BLaER1 treated with 17β-estradiol and CSF1 and Interleukin-3, amounts not matched to agents 10 nM and 100 nM (cell line): Measurements from ENCODE around the gene DOP1A.

Experiments
- H3K27ac ChIP-seq, 11 experiments: shearing (Covaris generic); formaldehyde crosslinking; 2 replicates each; pipeline ENCODE4 v1.8.1; 2022
- H3K27me3 ChIP-seq, 11 experiments: shearing (Covaris generic); formaldehyde crosslinking; 2 replicates each; pipeline ENCODE4 v1.8.1; 2022
- H3K36me3 ChIP-seq, 11 experiments: shearing (Covaris generic); formaldehyde crosslinking; 2 replicates each; pipeline ENCODE4 v1.8.1; 2022
- H3K4me1 ChIP-seq, 10 experiments: shearing (Covaris generic); formaldehyde crosslinking; 2 replicates each; pipeline ENCODE4 v1.8.1; 2022
- H3K4me2 ChIP-seq, 11 experiments: shearing (Covaris generic); formaldehyde crosslinking; 2 replicates each; pipeline ENCODE4 v1.8.1; 2022
- H3K4me3 ChIP-seq, 10 experiments: shearing (Covaris generic); formaldehyde crosslinking; 2 replicates each; pipeline ENCODE4 v1.8.1; 2022
- H3K9ac ChIP-seq, 11 experiments: shearing (Covaris generic); formaldehyde crosslinking; 2 replicates each; pipeline ENCODE4 v1.8.1; 2022
- H3K9me3 ChIP-seq, 11 experiments: shearing (Covaris generic); formaldehyde crosslinking; replicated peaks in 1 of 11; 2 replicates each; pipeline ENCODE4 v1.8.1; 2022
- H4K20me1 ChIP-seq, 11 experiments: shearing (Covaris generic); formaldehyde crosslinking; 2 replicates each; pipeline ENCODE4 v1.8.1; 2022
- Cebpa-rat ChIP-seq, 11 experiments: shearing (Covaris generic); IDR thresholded peaks; 2 replicates each; pipeline ENCODE4 v1.8.1; 2022

The DOP1A gene

GRCh38 chr6:83097675-83098074 lies 30.2 kb downstream of the DOP1A start:
- no peak overlapping the region for H3K9ac ChIP-seq
- no peak overlapping the region for H3K27ac ChIP-seq
- no peaks in the 10 kb centered on the region for H3K9me3 ChIP-seq

GRCh38 chr6:83098589-83098988 lies 31.1 kb downstream of the DOP1A start:
- Histone ChIP-seq H3K36me3 (peaks cover 0 to 12% (median 0%) of the 10 kb centered on the region in 11 experiments; a peak in 3 of 22 replicates), H3K4me1 (no peaks in the 10 kb centered on the region), H3K4me3 (no peak overlapping the region), H3K9ac (no peak overlapping the region), H4K20me1 (no peaks in the 10 kb centered on the region), H3K9me3 (no peaks in the 10 kb centered on the region), H3K4me2 (no peak overlapping the region), H3K27me3 (no peaks in the 10 kb centered on the region), H3K27ac (no peak overlapping the region)
- TF ChIP-seq Cebpa-rat (IDR thresholded peaks at IDR 0.05): no peak

More at GRCh38 chr6:83097675-83098074, 30.2 kb downstream of the DOP1A start:
- no peaks in the 10 kb centered on the region for H3K27me3 ChIP-seq
- no peak overlapping the region for H3K4me2 ChIP-seq
- H3K36me3 ChIP-seq: peaks cover 0 to 7% (median 0%) of the 10 kb centered on the region in 11 experiments; a peak in 3 of 22 replicates
- no peaks in the 10 kb centered on the region for H4K20me1 ChIP-seq
- no peak for TF ChIP-seq Cebpa-rat (IDR thresholded peaks at IDR 0.05)
- no peaks in the 10 kb centered on the region for H3K4me1 ChIP-seq
- no peak overlapping the region for H3K4me3 ChIP-seq

- no peak overlapping the region for H3K4me2 ChIP-seq
- H4K20me1 ChIP-seq: no peaks in the 10 kb centered on the region
- H3K27ac ChIP-seq: no peak overlapping the region
- H3K4me3 ChIP-seq: no peak overlapping the region
- no peaks in the 10 kb centered on the region for H3K27me3 ChIP-seq
- no peak for TF ChIP-seq Cebpa-rat (IDR thresholded peaks at IDR 0.05)
- H3K36me3 ChIP-seq: peaks cover 0 to 10% (median 0%) of the 10 kb centered on the region in 11 experiments; a peak in 4 of 22 replicates
- H3K9me3 ChIP-seq: no peaks in the 10 kb centered on the region
- H3K4me1 ChIP-seq: peaks cover 0 to 12% (median 4%) of the 10 kb centered on the region in 10 experiments; a peak in 11 of 20 replicates
- H3K9ac ChIP-seq: no peak overlapping the region
Observed at GRCh38 chr6:83108378-83108777, 40.9 kb downstream of the DOP1A start.

GRCh38 chr6:83113258-83113657 lies 45.8 kb downstream of the DOP1A start:
- Histone ChIP-seq H4K20me1 (no peaks in the 10 kb centered on the region), H3K27me3 (no peaks in the 10 kb centered on the region), H3K4me1 (peaks cover 0 to 12% (median 4%) of the 10 kb centered on the region in 10 experiments; a peak in 11 of 20 replicates), H3K9ac (no peak overlapping the region), H3K4me3 (no peak overlapping the region), H3K9me3 (no peaks in the 10 kb centered on the region), H3K36me3 (peaks cover 0 to 10% (median 0%) of the 10 kb centered on the region in 11 experiments; a peak in 4 of 22 replicates), H3K27ac (no peak overlapping the region), H3K4me2 (no peak overlapping the region)
- no peak for TF ChIP-seq Cebpa-rat (IDR thresholded peaks at IDR 0.05)

- Histone ChIP-seq H3K27ac (no peak overlapping the region), H4K20me1 (no peaks in the 10 kb centered on the region), H3K36me3 (peaks cover 0 to 10% (median 0%) of the 10 kb centered on the region in 11 experiments; a peak in 4 of 22 replicates), H3K4me3 (no peak overlapping the region), H3K4me2 (no peak overlapping the region), H3K27me3 (no peaks in the 10 kb centered on the region), H3K4me1 (peaks cover 0 to 12% (median 4%) of the 10 kb centered on the region in 10 experiments; a peak in 11 of 20 replicates), H3K9me3 (no peaks in the 10 kb centered on the region), H3K9ac (no peak overlapping the region)
- no peak for TF ChIP-seq Cebpa-rat (IDR thresholded peaks at IDR 0.05)
Observed at GRCh38 chr6:83114164-83114563, 46.7 kb downstream of the DOP1A start.

GRCh38 chr6:83117802-83118201 lies 50.3 kb downstream of the DOP1A start:
- Histone ChIP-seq H3K27ac (no peak overlapping the region), H3K4me2 (no peak overlapping the region), H3K4me3 (no peak overlapping the region), H3K36me3 (peaks cover 0 to 6% (median 0%) of the 10 kb centered on the region in 11 experiments; a peak in 1 of 22 replicates), H3K9ac (no peak overlapping the region), H3K27me3 (no peaks in the 10 kb centered on the region), H4K20me1 (no peaks in the 10 kb centered on the region), H3K4me1 (no peaks in the 10 kb centered on the region), H3K9me3 (no peaks in the 10 kb centered on the region)
- no peak for TF ChIP-seq Cebpa-rat (IDR thresholded peaks at IDR 0.05)

- no peak for TF ChIP-seq Cebpa-rat (IDR thresholded peaks at IDR 0.05)
Observed at GRCh38 chr6:83119742-83120300, 52.4 kb downstream of the DOP1A start.

GRCh38 chr6:83124553-83124952 lies 57.1 kb downstream of the DOP1A start:
- TF ChIP-seq Cebpa-rat (IDR thresholded peaks at IDR 0.05): no peak
- Histone ChIP-seq H3K4me3 (no peak overlapping the region), H4K20me1 (no peaks in the 10 kb centered on the region), H3K9me3 (no peaks in the 10 kb centered on the region), H3K27me3 (no peaks in the 10 kb centered on the region), H3K9ac (no peak overlapping the region), H3K36me3 (peaks cover 0 to 55% (median 13%) of the 10 kb centered on the region in 11 experiments; a peak in 14 of 22 replicates), H3K4me2 (no peak overlapping the region), H3K27ac (no peak overlapping the region), H3K4me1 (no peaks in the 10 kb centered on the region)

More at GRCh38 chr6:83119742-83120300, 52.4 kb downstream of the DOP1A start:
- Histone ChIP-seq H3K27ac (no peak overlapping the region), H4K20me1 (no peaks in the 10 kb centered on the region), H3K27me3 (no peaks in the 10 kb centered on the region), H3K36me3 (peaks cover 0 to 20% (median 0%) of the 10 kb centered on the region in 11 experiments; a peak in 3 of 22 replicates), H3K9me3 (no peaks in the 10 kb centered on the region), H3K4me1 (no peaks in the 10 kb centered on the region), H3K9ac (no peak overlapping the region), H3K4me2 (no peak overlapping the region), H3K4me3 (no peak overlapping the region)

GRCh38 chr6:83125425-83125824 lies 58.0 kb downstream of the DOP1A start:
- Histone ChIP-seq H3K36me3 (peaks cover 0 to 61% (median 13%) of the 10 kb centered on the region in 11 experiments; a peak in 14 of 22 replicates), H3K9ac (no peak overlapping the region), H3K27ac (no peak overlapping the region), H3K4me1 (no peaks in the 10 kb centered on the region), H3K4me2 (no peak overlapping the region), H3K27me3 (no peaks in the 10 kb centered on the region), H3K4me3 (no peak overlapping the region), H4K20me1 (no peaks in the 10 kb centered on the region), H3K9me3 (no peaks in the 10 kb centered on the region)
- no peak for TF ChIP-seq Cebpa-rat (IDR thresholded peaks at IDR 0.05)

- H3K27ac ChIP-seq: no peak overlapping the region
- no peaks in the 10 kb centered on the region for H3K27me3 ChIP-seq
- no peak for TF ChIP-seq Cebpa-rat (IDR thresholded peaks at IDR 0.05)
- H4K20me1 ChIP-seq: no peaks in the 10 kb centered on the region
- no peak overlapping the region for H3K9ac ChIP-seq
- no peak overlapping the region for H3K4me2 ChIP-seq
- no peak overlapping the region for H3K4me3 ChIP-seq
- H3K36me3 ChIP-seq: peaks cover 0 to 65% (median 13%) of the 10 kb centered on the region in 11 experiments; a peak in 14 of 22 replicates
- H3K9me3 ChIP-seq: no peaks in the 10 kb centered on the region
- H3K4me1 ChIP-seq: no peaks in the 10 kb centered on the region
Observed at GRCh38 chr6:83126223-83126622, 58.8 kb downstream of the DOP1A start.
